GM23338 (cell line): ENCODE measurements around the gene DNAH10. TPM values are rescaled to one million over a fixed set of nuclear protein-coding genes. Genes with fewer than 3 reads are reported as not detected.

Source experiments
- ATAC-seq: fragments of 200-7000 bp; cut with Tn5 transposase; 3 replicates; pipeline ENCODE4 v1.9.1; 2020
- DNase-seq: peaks from one replicate; pipeline ENCODE4 v3.0.0-alpha.2; 2015; ENCODE audit warnings: low spot score
- H2AFZ ChIP-seq: fragments of 200-600 bp; sonication (generic); 2 replicates; pipeline ENCODE4 v1.8.0; 2016; ENCODE audit warnings: antibody characterized with exemption, mild to moderate bottlenecking, moderate library complexity
- H3F3A ChIP-seq: fragments of 200-600 bp; sonication (generic); replicated peaks from 2 replicates; pipeline ENCODE4 v1.8.0; 2017; ENCODE audit warnings: antibody characterized with exemption, mixed run types, low read depth
- H3K27ac ChIP-seq: fragments of 200-600 bp; sonication (generic); 2 replicates; pipeline ENCODE4 v1.6.1; 2016; ENCODE audit warnings: low read depth
- H3K27me3 ChIP-seq: fragments of 200-600 bp; sonication (generic); 2 replicates; pipeline ENCODE4 v1.8.0; 2016; ENCODE audit warnings: mild to moderate bottlenecking, mixed run types, moderate library complexity; ENCODE audit not compliant: insufficient read depth
- H3K36me3 ChIP-seq: fragments of 200-600 bp; sonication (generic); 2 replicates; pipeline ENCODE4 v1.8.0; 2016; ENCODE audit warnings: mild to moderate bottlenecking; ENCODE audit not compliant: insufficient read depth
- H3K4me1 ChIP-seq: fragments of 200-600 bp; sonication (generic); 2 replicates; pipeline ENCODE4 v1.8.0; 2016; ENCODE audit warnings: mild to moderate bottlenecking, moderate library complexity; ENCODE audit not compliant: insufficient read depth
- H3K4me2 ChIP-seq: fragments of 200-600 bp; sonication (generic); 2 replicates; pipeline ENCODE4 v1.7.1; 2017; ENCODE audit warnings: mixed run types
- H3K4me3 ChIP-seq: fragments of 200-600 bp; sonication (generic); 2 replicates; pipeline ENCODE4 v1.6.1; 2016; ENCODE audit warnings: mixed run types
- H3K79me2 ChIP-seq: fragments of 200-600 bp; sonication (generic); replicated peaks from 2 replicates; pipeline ENCODE4 v1.8.0; 2017; ENCODE audit warnings: mild to moderate bottlenecking; ENCODE audit not compliant: insufficient read depth
- H3K9me2 ChIP-seq: fragments of 200-600 bp; sonication (generic); 2 replicates; pipeline ENCODE4 v1.8.0; 2017; ENCODE audit not compliant: insufficient read depth
- H4K20me1 ChIP-seq: fragments of 200-600 bp; sonication (generic); replicated peaks from 2 replicates; pipeline ENCODE4 v1.8.0; 2017; ENCODE audit warnings: mild to moderate bottlenecking; ENCODE audit not compliant: insufficient read depth
- H3K27ac Mint-ChIP-seq: 2 replicates; pipeline ENCODE4 v1.8.0; 2020; ENCODE audit warnings: inconsistent platforms, mild to moderate bottlenecking, moderate library complexity, mixed read lengths
- H3K27me3 Mint-ChIP-seq: 3 replicates; pipeline ENCODE4 v1.8.0; 2022; ENCODE audit warnings: low read depth, mild to moderate bottlenecking, moderate library complexity, mixed read lengths, inconsistent platforms; ENCODE audit not compliant: insufficient read depth, poor library complexity
- H3K36me3 Mint-ChIP-seq: 3 replicates; pipeline ENCODE4 v1.8.0; 2021; ENCODE audit warnings: low read depth, mild to moderate bottlenecking, inconsistent platforms, moderate library complexity, mixed read lengths
- H3K4me1 Mint-ChIP-seq: 3 replicates; pipeline ENCODE4 v1.8.0; 2020; ENCODE audit warnings: mild to moderate bottlenecking, inconsistent platforms, mixed read lengths
- H3K4me3 Mint-ChIP-seq: 3 replicates; pipeline ENCODE4 v1.8.0; 2021; ENCODE audit warnings: moderate library complexity, mild to moderate bottlenecking, inconsistent platforms, mixed read lengths
- H3K9me3 Mint-ChIP-seq: 3 replicates; pipeline ENCODE4 v1.8.0; 2020; ENCODE audit warnings: moderate library complexity, mild to moderate bottlenecking, inconsistent platforms, mixed read lengths
- CREB1 ChIP-seq: fragments of 250-450 bp; sonication (Bioruptor Pico); IDR thresholded peaks from 2 replicates; pipeline ENCODE4 v1.5.0; 2020; ENCODE audit warnings: low read depth, mild to moderate bottlenecking, moderate library complexity
- EZH2 ChIP-seq: fragments of 200-600 bp; sonication (generic); IDR thresholded peaks from one replicate; pipeline ENCODE4 v1.8.0; 2017; ENCODE audit warnings: antibody characterized with exemption, mild to moderate bottlenecking, low read depth; ENCODE audit not compliant: unreplicated experiment
- EZH2phosphoT487 ChIP-seq: fragments of 200-600 bp; sonication (generic); IDR thresholded peaks from one replicate; pipeline ENCODE4 v1.8.1; 2018; ENCODE audit warnings: antibody characterized with exemption; ENCODE audit not compliant: unreplicated experiment
- JUNB ChIP-seq: IDR thresholded peaks from one replicate; pipeline ENCODE4 v1.6.1; 2016; ENCODE audit warnings: antibody characterized with exemption; ENCODE audit not compliant: unreplicated experiment
- NANOG ChIP-seq: IDR thresholded peaks from 2 replicates; pipeline ENCODE4 v1.6.1; 2016; ENCODE audit warnings: antibody characterized with exemption, borderline replicate concordance
- POLR2AphosphoS5 ChIP-seq: IDR thresholded peaks from 2 replicates; pipeline ENCODE4 v1.6.1; 2016; ENCODE audit warnings: antibody characterized with exemption, low read depth
- REST ChIP-seq: IDR thresholded peaks from one replicate; pipeline ENCODE4 v1.6.1; 2018; ENCODE audit warnings: antibody characterized with exemption; ENCODE audit not compliant: unreplicated experiment
- STAT1 ChIP-seq: IDR thresholded peaks from one replicate; pipeline ENCODE4 v1.6.1; 2016; ENCODE audit warnings: antibody characterized with exemption; ENCODE audit not compliant: unreplicated experiment
- ZNF114 ChIP-seq: fragments of 250-450 bp; sonication (Bioruptor Pico); IDR thresholded peaks from 2 replicates; pipeline ENCODE4 v1.5.0; 2020; ENCODE audit warnings: mild to moderate bottlenecking, moderate library complexity
- ZNF331 ChIP-seq: fragments of 250-450 bp; sonication (Bioruptor Pico); IDR thresholded peaks from 2 replicates; pipeline ENCODE4 v1.5.0; 2020; ENCODE audit warnings: low read depth, mild to moderate bottlenecking, moderate library complexity
- polyA plus RNA-seq: library from polyadenylated mRNA; unstranded; fragments of >200 nt; fragmentation: Nextera tagmentation; extraction: Ambion mirVana; gene quantifications from 2 replicates; pipeline ENCODE4 v1.2.1, GENCODE V29; 2016
- total RNA-seq: library from RNA; depleted of rRNA; stranded (reverse); fragments of >200 nt; shearing (Covaris generic); gene quantifications from 2 replicates; pipeline ENCODE4 v1.2.3, GENCODE V29; 2014
- TF ChIP-seq, protein P1 (sequence below): IDR thresholded peaks from 2 replicates; pipeline ENCODE4 v1.6.1; 2016; ENCODE audit warnings: antibody characterized with exemption
- TF ChIP-seq, protein P2 (sequence below): fragments of 250-450 bp; sonication (Bioruptor Pico); IDR thresholded peaks from 2 replicates; pipeline ENCODE4 v1.5.0; 2020; ENCODE audit warnings: mild to moderate bottlenecking, moderate library complexity
- TF ChIP-seq, protein P3 (sequence below), 2 experiments: fragments of 200-600 bp in 1 of 2; sonication (generic) in 1 of 2; conservative IDR thresholded peaks; 2 replicates each; pipeline versions ENCODE4 v1.5.1 to v1.6.1; 2016 to 2017; ENCODE audit warnings: antibody characterized with exemption in 2 of 2, low read depth in 2 of 2, mild to moderate bottlenecking in 2 of 2, moderate library complexity in 1 of 2

The DNAH10 gene
- total and polyA plus RNA-seq, 2 experiments from 2014 or later = 0.03 TPM

GRCh38 chr12:123895451-123895850 is 133.3 kb downstream of the DNAH10 start:
- no peaks in the 10 kb centered on the region for H3K79me2 ChIP-seq
- H3K4me3 ChIP-seq = no peak overlapping the region
- no peak for DNase-seq
- H3K4me2 ChIP-seq = no peak overlapping the region
- no peak overlapping the region for H3K4me3 Mint-ChIP-seq
- peaks cover 11% of the 10 kb centered on the region for H3K4me1 Mint-ChIP-seq
- no peak for TF ChIP-seq REST
- TF ChIP-seq, protein P1, sequence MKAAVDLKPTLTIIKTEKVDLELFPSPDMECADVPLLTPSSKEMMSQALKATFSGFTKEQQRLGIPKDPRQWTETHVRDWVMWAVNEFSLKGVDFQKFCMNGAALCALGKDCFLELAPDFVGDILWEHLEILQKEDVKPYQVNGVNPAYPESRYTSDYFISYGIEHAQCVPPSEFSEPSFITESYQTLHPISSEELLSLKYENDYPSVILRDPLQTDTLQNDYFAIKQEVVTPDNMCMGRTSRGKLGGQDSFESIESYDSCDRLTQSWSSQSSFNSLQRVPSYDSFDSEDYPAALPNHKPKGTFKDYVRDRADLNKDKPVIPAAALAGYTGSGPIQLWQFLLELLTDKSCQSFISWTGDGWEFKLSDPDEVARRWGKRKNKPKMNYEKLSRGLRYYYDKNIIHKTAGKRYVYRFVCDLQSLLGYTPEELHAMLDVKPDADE = no peak
- TF ChIP-seq STAT1 = no peak
- TF ChIP-seq ZNF331 = no peak
- no peak for TF ChIP-seq EZH2
- TF ChIP-seq POLR2AphosphoS5 = no peak
- no peak for TF ChIP-seq CREB1 (CRISPR knock-in tag)
- no peak for TF ChIP-seq EZH2phosphoT487
- no peak for TF ChIP-seq ZNF114 (CRISPR knock-in tag)
- no peak for TF ChIP-seq NANOG
- TF ChIP-seq, protein P2, sequence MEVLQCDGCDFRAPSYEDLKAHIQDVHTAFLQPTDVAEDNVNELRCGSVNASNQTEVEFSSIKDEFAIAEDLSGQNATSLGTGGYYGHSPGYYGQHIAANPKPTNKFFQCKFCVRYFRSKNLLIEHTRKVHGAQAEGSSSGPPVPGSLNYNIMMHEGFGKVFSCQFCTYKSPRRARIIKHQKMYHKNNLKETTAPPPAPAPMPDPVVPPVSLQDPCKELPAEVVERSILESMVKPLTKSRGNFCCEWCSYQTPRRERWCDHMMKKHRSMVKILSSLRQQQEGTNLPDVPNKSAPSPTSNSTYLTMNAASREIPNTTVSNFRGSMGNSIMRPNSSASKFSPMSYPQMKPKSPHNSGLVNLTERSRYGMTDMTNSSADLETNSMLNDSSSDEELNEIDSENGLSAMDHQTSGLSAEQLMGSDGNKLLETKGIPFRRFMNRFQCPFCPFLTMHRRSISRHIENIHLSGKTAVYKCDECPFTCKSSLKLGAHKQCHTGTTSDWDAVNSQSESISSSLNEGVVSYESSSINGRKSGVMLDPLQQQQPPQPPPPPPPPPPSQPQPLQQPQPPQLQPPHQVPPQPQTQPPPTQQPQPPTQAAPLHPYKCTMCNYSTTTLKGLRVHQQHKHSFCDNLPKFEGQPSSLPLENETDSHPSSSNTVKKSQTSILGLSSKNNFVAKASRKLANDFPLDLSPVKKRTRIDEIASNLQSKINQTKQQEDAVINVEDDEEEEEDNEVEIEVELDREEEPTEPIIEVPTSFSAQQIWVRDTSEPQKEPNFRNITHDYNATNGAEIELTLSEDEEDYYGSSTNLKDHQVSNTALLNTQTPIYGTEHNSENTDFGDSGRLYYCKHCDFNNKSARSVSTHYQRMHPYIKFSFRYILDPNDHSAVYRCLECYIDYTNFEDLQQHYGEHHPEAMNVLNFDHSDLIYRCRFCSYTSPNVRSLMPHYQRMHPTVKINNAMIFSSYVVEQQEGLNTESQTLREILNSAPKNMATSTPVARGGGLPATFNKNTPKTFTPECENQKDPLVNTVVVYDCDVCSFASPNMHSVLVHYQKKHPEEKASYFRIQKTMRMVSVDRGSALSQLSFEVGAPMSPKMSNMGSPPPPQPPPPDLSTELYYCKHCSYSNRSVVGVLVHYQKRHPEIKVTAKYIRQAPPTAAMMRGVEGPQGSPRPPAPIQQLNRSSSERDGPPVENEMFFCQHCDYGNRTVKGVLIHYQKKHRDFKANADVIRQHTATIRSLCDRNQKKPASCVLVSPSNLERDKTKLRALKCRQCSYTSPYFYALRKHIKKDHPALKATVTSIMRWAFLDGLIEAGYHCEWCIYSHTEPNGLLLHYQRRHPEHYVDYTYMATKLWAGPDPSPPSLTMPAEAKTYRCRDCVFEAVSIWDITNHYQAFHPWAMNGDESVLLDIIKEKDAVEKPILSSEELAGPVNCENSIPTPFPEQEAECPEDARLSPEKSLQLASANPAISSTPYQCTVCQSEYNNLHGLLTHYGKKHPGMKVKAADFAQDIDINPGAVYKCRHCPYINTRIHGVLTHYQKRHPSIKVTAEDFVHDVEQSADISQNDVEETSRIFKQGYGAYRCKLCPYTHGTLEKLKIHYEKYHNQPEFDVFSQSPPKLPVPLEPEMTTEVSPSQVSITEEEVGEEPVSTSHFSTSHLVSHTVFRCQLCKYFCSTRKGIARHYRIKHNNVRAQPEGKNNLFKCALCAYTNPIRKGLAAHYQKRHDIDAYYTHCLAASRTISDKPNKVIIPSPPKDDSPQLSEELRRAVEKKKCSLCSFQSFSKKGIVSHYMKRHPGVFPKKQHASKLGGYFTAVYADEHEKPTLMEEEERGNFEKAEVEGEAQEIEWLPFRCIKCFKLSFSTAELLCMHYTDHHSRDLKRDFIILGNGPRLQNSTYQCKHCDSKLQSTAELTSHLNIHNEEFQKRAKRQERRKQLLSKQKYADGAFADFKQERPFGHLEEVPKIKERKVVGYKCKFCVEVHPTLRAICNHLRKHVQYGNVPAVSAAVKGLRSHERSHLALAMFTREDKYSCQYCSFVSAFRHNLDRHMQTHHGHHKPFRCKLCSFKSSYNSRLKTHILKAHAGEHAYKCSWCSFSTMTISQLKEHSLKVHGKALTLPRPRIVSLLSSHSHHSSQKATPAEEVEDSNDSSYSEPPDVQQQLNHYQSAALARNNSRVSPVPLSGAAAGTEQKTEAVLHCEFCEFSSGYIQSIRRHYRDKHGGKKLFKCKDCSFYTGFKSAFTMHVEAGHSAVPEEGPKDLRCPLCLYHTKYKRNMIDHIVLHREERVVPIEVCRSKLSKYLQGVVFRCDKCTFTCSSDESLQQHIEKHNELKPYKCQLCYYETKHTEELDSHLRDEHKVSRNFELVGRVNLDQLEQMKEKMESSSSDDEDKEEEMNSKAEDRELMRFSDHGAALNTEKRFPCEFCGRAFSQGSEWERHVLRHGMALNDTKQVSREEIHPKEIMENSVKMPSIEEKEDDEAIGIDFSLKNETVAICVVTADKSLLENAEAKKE (CRISPR knock-in tag) = no peak
- TF ChIP-seq, protein P3, sequence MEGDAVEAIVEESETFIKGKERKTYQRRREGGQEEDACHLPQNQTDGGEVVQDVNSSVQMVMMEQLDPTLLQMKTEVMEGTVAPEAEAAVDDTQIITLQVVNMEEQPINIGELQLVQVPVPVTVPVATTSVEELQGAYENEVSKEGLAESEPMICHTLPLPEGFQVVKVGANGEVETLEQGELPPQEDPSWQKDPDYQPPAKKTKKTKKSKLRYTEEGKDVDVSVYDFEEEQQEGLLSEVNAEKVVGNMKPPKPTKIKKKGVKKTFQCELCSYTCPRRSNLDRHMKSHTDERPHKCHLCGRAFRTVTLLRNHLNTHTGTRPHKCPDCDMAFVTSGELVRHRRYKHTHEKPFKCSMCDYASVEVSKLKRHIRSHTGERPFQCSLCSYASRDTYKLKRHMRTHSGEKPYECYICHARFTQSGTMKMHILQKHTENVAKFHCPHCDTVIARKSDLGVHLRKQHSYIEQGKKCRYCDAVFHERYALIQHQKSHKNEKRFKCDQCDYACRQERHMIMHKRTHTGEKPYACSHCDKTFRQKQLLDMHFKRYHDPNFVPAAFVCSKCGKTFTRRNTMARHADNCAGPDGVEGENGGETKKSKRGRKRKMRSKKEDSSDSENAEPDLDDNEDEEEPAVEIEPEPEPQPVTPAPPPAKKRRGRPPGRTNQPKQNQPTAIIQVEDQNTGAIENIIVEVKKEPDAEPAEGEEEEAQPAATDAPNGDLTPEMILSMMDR (conservative IDR thresholded peaks at IDR 0.05; ENCODE audit: low read depth in 2 of 2) = no peak
- TF ChIP-seq JUNB = no peak
- no peaks in the 10 kb centered on the region for H3K9me2 ChIP-seq
- H3K9me3 Mint-ChIP-seq = peaks cover 9% of the 10 kb centered on the region
- peaks cover under 1% of the 10 kb centered on the region; the same call in 1 of the 3 replicates for H3K36me3 Mint-ChIP-seq
- H3K36me3 ChIP-seq = no peaks in the 10 kb centered on the region
- no peak overlapping the region for H3K27ac Mint-ChIP-seq
- H3K27me3 Mint-ChIP-seq = peaks cover 8% of the 10 kb centered on the region
- no peak for ATAC-seq
- no peaks in the 10 kb centered on the region for H3K4me1 ChIP-seq
- H2AFZ ChIP-seq = no peak overlapping the region
- no peaks in the 10 kb centered on the region for H3F3A ChIP-seq
- no peak overlapping the region for H3K27ac ChIP-seq
- H4K20me1 ChIP-seq = no peaks in the 10 kb centered on the region
- H3K27me3 ChIP-seq = no peaks in the 10 kb centered on the region
